ENCODE results near the gene BICDL2. TPM values are rescaled to one million over a fixed set of nuclear protein-coding genes. Genes with fewer than 3 reads are reported as not detected.
A peak's percentile ranks its signal among the peaks of the same experiment; 100 is the strongest.

The BICDL2 gene
- total and polyA plus RNA-seq, 2 donors (not counting 1 experiment from before 2014, with no cell fraction given) = not detected

GRCh38 chr16:3045758-3046640 lies 9.3 kb upstream of the BICDL2 start, which contains the start of gene MMP25:
MMP25 (plus strand) TSS chr16:3046561; CDS start chr16:3046918, 357 bp downstream.
- TF ChIP-seq CTCF (conservative IDR thresholded peaks at IDR 0.05 in 1 of 2, IDR thresholded peaks at IDR 0.05 in 1 of 2; ENCODE audit: low read depth in 1 of 2, low read length in 2 of 2) (no peak), EZH2 (IDR thresholded peaks at IDR 0.05; ENCODE audit: low read length, missing control alignments) (peak; percentile 92)
- no peak for DNase-seq (ENCODE audit: low read depth in 2 of 2)
- H3K9ac ChIP-seq (ENCODE audit: insufficient read depth, low read length) = no peak within 1 kb of the TSS

GRCh38 chr16:3044708-3045107 lies 8.0 kb upstream of the BICDL2 start:
- H3K4me2 ChIP-seq (ENCODE audit: extremely low read depth, insufficient read depth, low read length) = no peak overlapping the region
- H3K4me1 ChIP-seq (ENCODE audit: control insufficient read depth, extremely low read depth, insufficient read depth, low read length) = no peaks in the 10 kb centered on the region
- no peak overlapping the region for H3K27ac ChIP-seq (ENCODE audit: insufficient read depth, low read length)
- no peaks in the 10 kb centered on the region for H3K79me2 ChIP-seq (ENCODE audit: control insufficient read depth, insufficient read depth, low read length)
- no peak overlapping the region for H3K9ac ChIP-seq (ENCODE audit: insufficient read depth, low read length)
- H4K20me1 ChIP-seq (ENCODE audit: control insufficient read depth, extremely low read depth, insufficient read depth, low read length) = no peaks in the 10 kb centered on the region
- no peak overlapping the region for H3K4me3 ChIP-seq (replicated peaks in 1 of 4; ENCODE audit: control extremely low read depth in 1 of 4, insufficient read depth in 1 of 4, low read depth in 3 of 4, low read length in 4 of 4)
- H2AFZ ChIP-seq (ENCODE audit: low read length) = no peak overlapping the region
- H3K9me3 ChIP-seq (ENCODE audit: control insufficient read depth, insufficient read depth, low read depth, low read length) = no peaks in the 10 kb centered on the region
- no peaks in the 10 kb centered on the region for H3K36me3 ChIP-seq (ENCODE audit: control insufficient read depth, insufficient read depth, low read length)
- DNase-seq (ENCODE audit: low read depth in 2 of 2) = no peak
- no peak for TF ChIP-seq CTCF (conservative IDR thresholded peaks at IDR 0.05 in 1 of 2, IDR thresholded peaks at IDR 0.05 in 1 of 2; ENCODE audit: low read depth in 1 of 2, low read length in 2 of 2)
- peaks cover 38% of the 10 kb centered on the region for H3K27me3 ChIP-seq (ENCODE audit: control insufficient read depth, insufficient read depth, low read length)

More at GRCh38 chr16:3045758-3046640, 9.3 kb upstream of the BICDL2 start, which contains the start of gene MMP25:
- H3K4me1 ChIP-seq (ENCODE audit: control insufficient read depth, extremely low read depth, insufficient read depth, low read length) = no peaks in the 10 kb centered on the region
- no peaks in the 10 kb centered on the region for H3K36me3 ChIP-seq (ENCODE audit: control insufficient read depth, insufficient read depth, low read length)
- H3K27me3 ChIP-seq (ENCODE audit: control insufficient read depth, insufficient read depth, low read length) = peaks cover 43% of the 10 kb centered on the region
- H4K20me1 ChIP-seq (ENCODE audit: control insufficient read depth, extremely low read depth, insufficient read depth, low read length) = no peaks in the 10 kb centered on the region
- peak within 1 kb of the TSS; percentile 37 to 47 (median 40) for H3K4me3 ChIP-seq (replicated peaks in 1 of 4; ENCODE audit: control extremely low read depth in 1 of 4, insufficient read depth in 1 of 4, low read depth in 3 of 4, low read length in 4 of 4)
- H3K9me3 ChIP-seq (ENCODE audit: control insufficient read depth, insufficient read depth, low read depth, low read length) = no peaks in the 10 kb centered on the region
- H3K27ac ChIP-seq (ENCODE audit: insufficient read depth, low read length) = no peak within 1 kb of the TSS
- peak within 1 kb of the TSS; percentile 85 for H3K4me2 ChIP-seq (ENCODE audit: extremely low read depth, insufficient read depth, low read length)
- H3K79me2 ChIP-seq (ENCODE audit: control insufficient read depth, insufficient read depth, low read length) = no peaks in the 10 kb centered on the region
- peak within 1 kb of the TSS; percentile 60 for H2AFZ ChIP-seq (ENCODE audit: low read length)

GRCh38 chr16:3042376-3042775 lies 5.6 kb upstream of the BICDL2 start:
- Histone ChIP-seq H3K36me3 (ENCODE audit: control insufficient read depth, insufficient read depth, low read length) (no peaks in the 10 kb centered on the region), H3K4me3 (replicated peaks in 1 of 4; ENCODE audit: control extremely low read depth in 1 of 4, insufficient read depth in 1 of 4, low read depth in 3 of 4, low read length in 4 of 4) (no peak overlapping the region), H3K27ac (ENCODE audit: insufficient read depth, low read length) (no peak overlapping the region), H3K9ac (ENCODE audit: insufficient read depth, low read length) (no peak overlapping the region), H3K4me1 (ENCODE audit: control insufficient read depth, extremely low read depth, insufficient read depth, low read length) (no peaks in the 10 kb centered on the region), H2AFZ (ENCODE audit: low read length) (no peak overlapping the region), H3K79me2 (ENCODE audit: control insufficient read depth, insufficient read depth, low read length) (no peaks in the 10 kb centered on the region), H4K20me1 (ENCODE audit: control insufficient read depth, extremely low read depth, insufficient read depth, low read length) (no peaks in the 10 kb centered on the region), H3K9me3 (ENCODE audit: control insufficient read depth, insufficient read depth, low read depth, low read length) (no peaks in the 10 kb centered on the region), H3K4me2 (ENCODE audit: extremely low read depth, insufficient read depth, low read length) (no peak overlapping the region), H3K27me3 (ENCODE audit: control insufficient read depth, insufficient read depth, low read length) (peaks cover 40% of the 10 kb centered on the region)
- TF ChIP-seq CTCF (conservative IDR thresholded peaks at IDR 0.05 in 1 of 2, IDR thresholded peaks at IDR 0.05 in 1 of 2; ENCODE audit: low read depth in 1 of 2, low read length in 2 of 2) (no peak), EZH2 (IDR thresholded peaks at IDR 0.05; ENCODE audit: low read length, missing control alignments) (no peak)
- DNase-seq (ENCODE audit: low read depth in 2 of 2) = no peak

All from fibroblast of lung (primary cell).